Urothelium cell line (cell line): ENCODE results near the gene CLEC14A.

Experiments used
- DNase-seq: peaks from one replicate; pipeline ENCODE4 v3.0.0; 2011; ENCODE audit warnings: low spot score, mixed read lengths
- FAIRE-seq: peaks from 2 replicates; lab custom pipeline; 2011; peaks lifted over from hg19 to GRCh38; lab: Jason Lieb, UNC

The CLEC14A gene

GRCh38 chr14:38206689-38207376 lies 49.1 kb downstream of the CLEC14A start:
- DNase-seq, result no peak
- FAIRE-seq, result no peak

GRCh38 chr14:38205949-38206665 lies 49.8 kb downstream of the CLEC14A start:
- DNase-seq (no peak), FAIRE-seq (no peak)

GRCh38 chr14:38205119-38205813 lies 50.6 kb downstream of the CLEC14A start:
- FAIRE-seq (no peak), DNase-seq (no peak)

GRCh38 chr14:38204719-38205115 lies 51.2 kb downstream of the CLEC14A start:
- FAIRE-seq (no peak), DNase-seq (no peak)
